GM18511 (cell line): ENCODE measurements around the gene SRRM4.
"Not testable (repeated sequence)": the region's sequence is repeated elsewhere in the genome, so short reads cannot be mapped to it uniquely, and the experiment has no call there.

Source experiments
- ATAC-seq: cut with Tn5 transposase; IDR thresholded peaks from one replicate; pipeline ENCODE4 v1.9.1; 2021; ENCODE audit warnings: mild to moderate bottlenecking, moderate library complexity; ENCODE audit not compliant: unreplicated experiment

SRRM4 gene

GRCh38 chr12:119069147-119069642 lies 87.9 kb downstream of the SRRM4 start:
- no peak for ATAC-seq

DNA sequence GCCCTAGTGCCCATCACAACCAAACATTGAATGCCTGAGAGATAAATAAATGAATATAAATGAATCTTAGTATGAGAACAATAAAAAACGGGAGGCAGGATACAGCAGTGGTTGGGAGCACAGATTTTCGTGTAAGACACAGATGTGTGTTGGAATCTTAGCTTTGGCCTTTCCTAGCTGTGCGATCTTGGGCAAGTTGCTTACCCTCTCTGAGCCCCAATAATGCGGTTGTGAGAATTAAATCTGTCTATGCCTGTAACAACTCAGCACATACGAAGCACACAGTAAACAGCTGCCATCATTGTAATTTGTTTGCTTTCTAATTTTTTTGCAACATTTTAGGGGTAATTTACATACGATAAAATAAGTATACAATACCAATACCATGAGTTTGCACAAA lies 89.8 kb downstream of the SRRM4 start:
- ATAC-seq: no peak

DNA sequence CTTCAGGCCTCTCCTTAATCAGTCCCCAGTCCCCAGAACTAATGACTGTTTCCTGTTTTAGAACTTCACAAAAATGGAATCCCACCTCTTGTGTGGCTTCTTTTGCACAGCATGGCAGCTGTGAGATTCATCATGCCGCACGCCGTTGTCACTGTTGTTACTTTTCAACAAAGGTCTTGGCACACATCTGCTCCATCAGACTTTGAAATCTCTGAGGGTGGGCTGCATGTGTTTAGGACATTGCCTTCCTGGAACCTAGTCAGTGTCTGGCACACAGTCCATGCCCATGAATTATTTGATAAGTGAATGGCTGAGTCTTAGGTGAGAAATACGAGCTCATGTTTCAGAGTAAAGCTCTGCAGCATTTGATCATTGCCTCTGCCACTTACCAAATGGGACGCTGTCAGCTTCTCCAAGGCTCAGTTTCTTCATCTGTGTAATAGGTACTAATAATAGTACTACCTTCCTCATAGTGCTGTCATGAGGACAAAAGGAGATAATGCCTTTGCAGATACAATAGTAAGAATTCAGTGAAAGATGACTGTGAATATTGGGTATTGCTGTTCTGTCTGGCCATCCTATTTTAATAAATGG lies 90.4 kb downstream of the SRRM4 start:
- ATAC-seq: no peak

GRCh38 chr12:119072440-119072839 lies 91.1 kb downstream of the SRRM4 start:
- ATAC-seq: no peak

DNA sequence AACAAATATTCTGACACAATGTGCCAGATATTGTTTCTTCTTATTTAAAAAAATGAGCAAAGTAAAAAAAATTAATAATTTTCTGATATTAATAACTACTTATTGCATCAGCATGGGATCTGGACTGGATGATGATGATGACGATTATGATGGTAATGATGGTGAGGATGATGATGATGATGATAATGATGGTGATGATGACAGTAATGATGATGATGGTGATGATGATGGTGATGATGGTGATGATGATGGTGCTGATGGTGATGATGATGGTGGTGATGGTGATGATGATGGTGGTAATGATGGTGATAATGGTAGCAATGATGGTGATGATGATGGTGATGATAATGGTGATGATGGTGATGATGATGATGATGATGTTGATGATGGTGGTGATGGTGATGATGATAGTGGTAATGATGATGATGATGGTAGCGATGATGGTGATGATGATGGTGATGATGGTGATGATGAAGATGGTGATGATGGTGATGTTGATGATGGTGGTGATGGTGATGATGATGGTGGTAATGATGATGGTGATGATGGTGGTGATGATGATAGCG lies 94.0 kb downstream of the SRRM4 start:
- ATAC-seq: no peak

DNA sequence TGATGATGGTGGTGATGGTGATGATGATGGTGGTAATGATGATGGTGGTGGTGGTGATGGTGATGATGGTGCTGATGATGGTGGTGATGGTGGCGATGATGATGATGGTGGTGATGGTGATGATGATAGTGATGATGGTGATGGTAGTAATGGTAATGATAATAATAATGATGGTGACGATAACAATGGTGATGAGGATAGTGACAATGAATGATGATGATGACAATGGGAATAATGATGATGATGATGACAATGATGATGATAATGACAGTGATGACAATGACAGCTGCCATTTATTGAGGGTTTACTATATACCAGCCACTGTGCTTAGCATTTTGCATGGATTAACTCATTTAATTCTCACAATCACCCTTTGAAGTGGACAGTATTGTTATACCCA lies 94.6 kb downstream of the SRRM4 start:
- no peak for ATAC-seq

DNA sequence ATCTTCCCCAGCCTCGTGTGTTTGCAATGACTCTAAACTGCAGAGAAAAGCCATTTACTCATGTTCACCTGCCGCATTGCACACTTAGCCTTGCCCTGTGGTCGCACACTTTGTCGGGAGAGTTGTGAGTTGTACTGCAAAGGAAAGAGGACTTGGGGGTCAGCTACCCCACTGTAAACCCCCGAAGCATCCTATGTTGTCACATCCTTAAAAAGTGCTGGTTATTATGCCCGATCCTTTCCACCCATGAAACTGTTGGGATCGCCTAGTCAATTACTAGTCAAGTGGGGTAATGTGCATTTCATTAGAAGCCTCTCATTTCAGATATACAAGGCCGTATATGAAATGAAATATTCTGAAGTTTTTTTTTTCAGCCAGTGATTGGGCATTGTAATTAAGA lies 98.2 kb downstream of the SRRM4 start:
- ATAC-seq: no peak

- ATAC-seq: no peak
These were observed 100.7 kb downstream of the SRRM4 start for GRCh38 chr12:119082016-119082415.

DNA sequence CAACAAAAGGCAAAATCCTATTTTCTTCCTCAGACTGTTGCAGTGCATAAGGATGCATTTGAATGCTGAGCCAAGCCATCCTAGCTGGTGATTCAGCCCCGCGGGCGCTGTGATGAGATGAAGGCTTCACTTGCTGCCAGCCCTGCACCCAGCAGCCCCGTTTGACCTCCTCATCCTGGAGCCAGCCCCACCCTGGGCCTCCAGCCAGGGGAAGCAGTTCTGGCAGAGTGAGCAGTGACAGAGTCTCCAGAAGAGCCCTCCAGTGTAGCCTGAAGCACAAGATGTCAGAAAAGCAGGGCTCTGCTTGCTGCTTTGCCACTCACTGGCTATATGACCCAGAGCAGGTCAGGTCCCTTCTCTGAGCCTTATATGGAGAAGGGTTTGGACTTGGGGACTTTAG lies 101.2 kb downstream of the SRRM4 start:
- no peak for ATAC-seq

GRCh38 chr12:119088685-119089379 lies 107.5 kb downstream of the SRRM4 start:
- ATAC-seq: no peak

GRCh38 chr12:119089380-119090013 lies 108.2 kb downstream of the SRRM4 start:
- ATAC-seq: no peak

DNA sequence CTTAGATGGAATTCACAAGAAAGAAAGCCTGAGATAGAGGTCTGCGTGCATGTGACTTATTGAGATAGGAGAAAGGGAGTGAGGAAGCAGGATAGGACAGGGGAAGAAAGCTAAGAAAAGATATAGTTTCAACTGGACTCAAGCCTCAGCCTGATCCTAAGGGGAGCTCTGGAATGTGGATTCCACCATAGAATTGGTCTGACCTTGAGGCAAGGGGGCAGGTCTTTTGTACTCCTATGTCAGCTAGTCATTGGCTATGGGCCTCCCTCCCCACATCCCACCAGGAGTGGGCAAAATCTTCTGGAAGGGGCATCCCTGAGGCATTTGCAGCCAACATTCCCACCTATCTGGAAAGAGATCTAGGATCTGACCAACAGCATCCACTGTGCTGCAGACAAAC lies 108.9 kb downstream of the SRRM4 start:
- ATAC-seq: no peak

- ATAC-seq: no peak
These were observed 109.5 kb downstream of the SRRM4 start for GRCh38 chr12:119090865-119091264.

GRCh38 chr12:119096429-119097202 lies 115.3 kb downstream of the SRRM4 start:
- ATAC-seq: no peak

DNA sequence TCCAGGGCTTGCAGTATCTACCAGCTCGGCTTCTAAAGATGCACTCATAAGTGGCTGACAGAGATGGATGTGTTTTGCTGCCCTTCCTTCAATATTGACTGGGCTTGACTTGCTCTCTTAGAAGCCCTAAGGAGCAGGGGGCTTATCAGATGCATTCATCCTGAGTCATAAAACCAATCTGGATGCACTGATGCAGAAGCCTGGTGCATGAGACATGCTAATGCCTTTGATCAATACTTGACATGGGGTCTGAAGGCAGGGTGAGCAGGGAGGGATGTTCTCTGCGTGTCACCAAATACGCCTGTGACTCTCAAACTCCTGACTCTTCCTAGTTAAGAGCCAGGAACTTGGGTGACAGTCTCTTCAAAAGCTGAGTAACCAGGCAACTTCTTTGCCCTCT lies 119.6 kb downstream of the SRRM4 start:
- no peak for ATAC-seq

GRCh38 chr12:119102274-119102673 lies 120.9 kb downstream of the SRRM4 start:
- no peak for ATAC-seq

GRCh38 chr12:119102714-119103113 lies 121.4 kb downstream of the SRRM4 start:
- ATAC-seq: no peak

GRCh38 chr12:119104969-119105368 lies 123.6 kb downstream of the SRRM4 start:
- ATAC-seq: not testable (repeated sequence)

DNA sequence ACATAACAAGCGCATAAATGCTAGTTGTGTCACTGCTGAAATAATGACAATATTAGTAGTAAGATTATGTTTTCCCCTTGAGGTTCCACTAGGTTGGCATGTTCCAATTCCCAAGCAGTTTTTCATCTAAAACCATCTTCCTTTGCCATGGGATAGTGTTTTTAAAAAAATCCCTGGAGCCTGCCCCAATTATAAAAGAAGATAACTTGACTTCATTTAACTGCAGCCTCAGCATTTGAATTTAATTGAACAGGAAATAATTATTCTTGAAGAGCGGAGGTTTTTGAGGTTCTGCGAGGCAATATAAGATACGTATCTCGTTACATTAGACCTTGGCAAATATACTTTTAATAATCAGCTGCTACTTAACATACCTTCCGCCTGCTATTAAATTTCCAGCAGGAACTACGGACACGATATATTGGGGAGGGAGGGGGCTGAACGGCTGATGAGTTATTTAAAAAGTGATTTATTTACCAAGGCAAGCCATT lies 132.2 kb downstream of the SRRM4 start:
- ATAC-seq: no peak

GRCh38 chr12:119114294-119114693 lies 133.0 kb downstream of the SRRM4 start:
- ATAC-seq: no peak
